ENCODE results near the gene SP3. TPM values are rescaled to one million over a fixed set of nuclear protein-coding genes. Genes with fewer than 3 reads are reported as not detected.

SP3 gene
- total RNA-seq, 4 donors from 2014 or later, result 78.7 to 102 (median 92.2) TPM

GRCh38 chr2:173991856-173992588 is 26.8 kb upstream of the SP3 start:
- Histone ChIP-seq H3K27ac (replicated peaks in 1 of 4) (peak overlapping the region; percentile 33 to 67 (median 50)), H3K4me1 (peaks cover 34 to 52% (median 44%) of the 10 kb centered on the region in 4 donors), H3K27me3 (no peaks in the 10 kb centered on the region), H3K36me3 (no peaks in the 10 kb centered on the region), H3K9me3 (no peaks in the 10 kb centered on the region), H3K4me3 (no peak overlapping the region)
- no peak for TF ChIP-seq POLR2A (IDR thresholded peaks at IDR 0.05; ENCODE audit: low read depth)
- TF ChIP-seq POLR2AphosphoS5 (IDR thresholded peaks at IDR 0.05), result peak; percentile 14 to 22
- 57% methylated on average over 5 of the region's 5 CpGs for WGBS
- no peak for DNase-seq (ENCODE audit: extremely low spot score)
- intact Hi-C loops (cut with DNase I), result no loop called here

DNA sequence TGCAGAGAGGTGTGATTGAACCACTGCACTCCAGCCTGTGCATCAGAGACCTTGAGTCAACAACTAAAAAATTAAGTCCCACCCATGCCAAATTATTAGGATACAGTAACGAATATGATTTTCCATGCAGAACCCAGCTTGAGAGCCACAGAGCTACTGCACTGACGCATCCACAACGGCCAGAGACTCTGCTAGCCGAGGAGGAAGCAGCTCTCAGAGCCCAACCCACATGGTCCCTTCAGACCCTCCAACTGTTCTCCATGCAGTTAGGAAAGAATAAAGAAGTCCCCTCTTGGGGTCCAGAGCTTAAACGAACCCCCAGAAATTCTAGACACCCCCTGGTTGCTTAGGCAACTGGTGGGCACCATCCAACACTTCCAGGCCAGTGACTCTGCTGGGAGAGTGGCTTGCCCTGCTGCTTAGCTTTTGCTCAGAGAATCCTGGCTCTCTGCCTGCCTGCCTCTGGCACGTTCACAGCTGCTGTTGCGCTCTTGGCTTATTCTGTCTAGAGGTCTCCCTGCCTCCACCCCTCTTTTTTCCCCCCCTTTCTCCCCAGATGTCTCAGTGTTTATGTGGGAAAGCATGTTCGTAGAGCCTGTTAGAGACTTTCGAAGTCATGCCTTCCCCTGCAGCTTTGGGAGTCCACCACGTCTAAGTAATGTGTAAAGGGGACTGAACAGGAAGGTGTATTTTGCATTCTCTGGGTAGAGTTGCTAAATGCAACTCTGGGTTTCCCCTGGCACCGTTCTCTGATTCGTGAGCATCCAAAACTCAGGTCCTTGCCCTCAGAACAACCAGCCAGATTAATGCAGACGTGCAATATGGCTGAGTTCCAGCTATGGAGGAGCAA is 26.0 kb upstream of the SP3 start:
- H3K9me3 ChIP-seq, result no peaks in the 10 kb centered on the region
- H3K4me3 ChIP-seq, result peak overlapping the region in 2 of 4 donors; percentile 12 to 18
- H3K36me3 ChIP-seq, result no peaks in the 10 kb centered on the region
- intact Hi-C loops (cut with DNase I), result no loop called here
- 17% methylated on average over 13 of the region's 13 CpGs for WGBS
- TF ChIP-seq CTCF (IDR thresholded peaks at IDR 0.05), result no peak
- TF ChIP-seq POLR2A (IDR thresholded peaks at IDR 0.05; ENCODE audit: low read depth), result no peak
- no peak for TF ChIP-seq POLR2AphosphoS5 (IDR thresholded peaks at IDR 0.05)
- no peak for TF ChIP-seq EP300 (IDR thresholded peaks at IDR 0.05)
- peak overlapping the region; percentile 33 to 67 (median 50) for H3K27ac ChIP-seq (replicated peaks in 1 of 4)
- H3K27me3 ChIP-seq, result no peaks in the 10 kb centered on the region
- DNase-seq (ENCODE audit: extremely low spot score), result peak; percentile 94
- H3K4me1 ChIP-seq, result peaks cover 38 to 52% (median 43%) of the 10 kb centered on the region in 4 donors

GRCh38 chr2:173990245-173990644 is 25.1 kb upstream of the SP3 start:
- Histone ChIP-seq H3K27me3 (no peaks in the 10 kb centered on the region), H3K9me3 (no peaks in the 10 kb centered on the region), H3K27ac (replicated peaks in 1 of 4) (peak overlapping the region; percentile 33 to 67 (median 50)), H3K4me1 (peaks cover 38 to 61% (median 53%) of the 10 kb centered on the region in 4 donors), H3K4me3 (no peak overlapping the region), H3K36me3 (no peaks in the 10 kb centered on the region)
- TF ChIP-seq POLR2AphosphoS5 (IDR thresholded peaks at IDR 0.05) (no peak), CTCF (IDR thresholded peaks at IDR 0.05) (no peak), POLR2A (IDR thresholded peaks at IDR 0.05; ENCODE audit: low read depth) (no peak), EP300 (IDR thresholded peaks at IDR 0.05) (no peak)
- DNase-seq (ENCODE audit: extremely low spot score), result no peak
- intact Hi-C loops (cut with DNase I), result no loop called here
- WGBS, result 65% methylated on average over 6 of the region's 6 CpGs

GRCh38 chr2:173989884-173990215 is 24.7 kb upstream of the SP3 start:
- Histone ChIP-seq H3K4me1 (peaks cover 38 to 65% (median 57%) of the 10 kb centered on the region in 4 donors), H3K27me3 (no peaks in the 10 kb centered on the region), H3K4me3 (no peak overlapping the region), H3K27ac (replicated peaks in 1 of 4) (peak overlapping the region; percentile 26 to 67 (median 35)), H3K9me3 (no peaks in the 10 kb centered on the region), H3K36me3 (no peaks in the 10 kb centered on the region)
- no peak for DNase-seq (ENCODE audit: extremely low spot score)
- 82% methylated on average over 1 of the region's 1 CpG for WGBS
- intact Hi-C loops (cut with DNase I), result no loop called here
- TF ChIP-seq CTCF (IDR thresholded peaks at IDR 0.05) (no peak), EP300 (IDR thresholded peaks at IDR 0.05) (no peak), POLR2A (IDR thresholded peaks at IDR 0.05; ENCODE audit: low read depth) (no peak), POLR2AphosphoS5 (IDR thresholded peaks at IDR 0.05) (no peak)

All from esophagus muscularis mucosa (tissue), 4 donors.